DND-41 (cell line): ENCODE results near the gene BEND6.

ENCODE experiments used
- CTCF ChIP-seq: IDR thresholded peaks from 2 replicates; pipeline ENCODE4 v1.5.1; 2012; ENCODE audit warnings: borderline replicate concordance, low read length, moderate library complexity, mild to moderate bottlenecking; ENCODE audit not compliant: poor library complexity, severe bottlenecking; ENCODE audit errors: extremely low read depth
- EZH2 ChIP-seq: IDR thresholded peaks from 3 replicates; pipeline ENCODE4 v1.6.1; 2012; ENCODE audit warnings: borderline replicate concordance, low read depth, mild to moderate bottlenecking, moderate library complexity, low read length, inconsistent platforms; ENCODE audit not compliant: severe bottlenecking

DNA sequence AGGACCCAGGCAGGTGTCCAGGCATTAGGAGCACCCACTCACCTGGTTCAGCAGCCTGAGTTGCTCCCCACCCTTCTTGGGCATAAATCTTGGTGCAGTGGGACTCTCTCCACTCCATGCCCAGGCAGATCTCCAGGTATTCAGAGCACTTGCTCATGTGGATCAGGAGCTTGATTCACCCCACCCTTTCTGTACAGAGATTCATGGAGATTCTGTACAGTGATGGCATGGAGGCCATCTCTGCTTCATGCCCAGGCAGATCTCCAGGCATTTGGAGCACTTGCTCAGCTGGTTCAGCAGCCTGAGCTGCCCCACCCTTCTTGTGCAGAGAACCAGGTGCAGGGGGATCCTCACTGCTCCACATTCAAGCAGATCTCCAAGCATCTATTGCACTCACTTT lies 44.1 kb downstream of the BEND6 start:
- TF ChIP-seq CTCF: no peak
- TF ChIP-seq EZH2: no peak
